Measurements from ENCODE around the gene SP140.
A peak's percentile ranks its signal among the peaks of the same experiment; 100 is the strongest.
"Not testable (repeated sequence)": the region's sequence is repeated elsewhere in the genome, so short reads cannot be mapped to it uniquely, and the experiment has no call there.

The SP140 gene

GRCh38 chr2:230225486-230225885 is at the start of gene SP140:
TSS of gene SP140 (plus strand) at chr2:230225736. CDS start at chr2:230225845, 109 bp downstream.
- DNase-seq (ENCODE audit: low read depth in 1 of 2, low spot score in 1 of 2) = peak; percentile 54 to 82

GRCh38 chr2:230176996-230177395 is 48.5 kb upstream of the SP140 start:
- no peak for DNase-seq (ENCODE audit: low read depth in 1 of 2, low spot score in 1 of 2)

GRCh38 chr2:230178546-230179485 is 46.7 kb upstream of the SP140 start:
- no peak for DNase-seq (ENCODE audit: low read depth in 1 of 2, low spot score in 1 of 2)

GRCh38 chr2:230179907-230180306 is 45.6 kb upstream of the SP140 start:
- DNase-seq (ENCODE audit: low read depth in 1 of 2, low spot score in 1 of 2) = no peak

DNA sequence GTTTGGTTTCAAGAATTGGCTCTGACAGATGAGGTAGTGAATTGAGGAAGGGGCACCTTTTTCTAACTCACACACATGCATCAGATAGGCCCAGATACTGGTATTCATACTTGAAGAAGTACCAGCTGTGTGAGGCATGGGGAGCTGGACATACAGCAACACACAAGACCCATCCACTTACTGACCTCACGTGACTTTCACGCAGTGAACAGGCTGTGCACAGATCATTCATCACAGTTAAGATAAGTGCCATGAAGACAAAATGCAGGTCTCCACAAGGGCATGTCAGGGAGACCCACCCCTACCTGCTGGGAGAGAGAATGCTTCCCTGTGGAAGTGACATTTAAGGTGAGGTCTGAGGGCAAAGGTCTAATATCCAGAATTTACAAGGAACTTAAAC is 44.3 kb upstream of the SP140 start:
- DNase-seq (ENCODE audit: low read depth in 1 of 2, low spot score in 1 of 2) = no peak

DNA sequence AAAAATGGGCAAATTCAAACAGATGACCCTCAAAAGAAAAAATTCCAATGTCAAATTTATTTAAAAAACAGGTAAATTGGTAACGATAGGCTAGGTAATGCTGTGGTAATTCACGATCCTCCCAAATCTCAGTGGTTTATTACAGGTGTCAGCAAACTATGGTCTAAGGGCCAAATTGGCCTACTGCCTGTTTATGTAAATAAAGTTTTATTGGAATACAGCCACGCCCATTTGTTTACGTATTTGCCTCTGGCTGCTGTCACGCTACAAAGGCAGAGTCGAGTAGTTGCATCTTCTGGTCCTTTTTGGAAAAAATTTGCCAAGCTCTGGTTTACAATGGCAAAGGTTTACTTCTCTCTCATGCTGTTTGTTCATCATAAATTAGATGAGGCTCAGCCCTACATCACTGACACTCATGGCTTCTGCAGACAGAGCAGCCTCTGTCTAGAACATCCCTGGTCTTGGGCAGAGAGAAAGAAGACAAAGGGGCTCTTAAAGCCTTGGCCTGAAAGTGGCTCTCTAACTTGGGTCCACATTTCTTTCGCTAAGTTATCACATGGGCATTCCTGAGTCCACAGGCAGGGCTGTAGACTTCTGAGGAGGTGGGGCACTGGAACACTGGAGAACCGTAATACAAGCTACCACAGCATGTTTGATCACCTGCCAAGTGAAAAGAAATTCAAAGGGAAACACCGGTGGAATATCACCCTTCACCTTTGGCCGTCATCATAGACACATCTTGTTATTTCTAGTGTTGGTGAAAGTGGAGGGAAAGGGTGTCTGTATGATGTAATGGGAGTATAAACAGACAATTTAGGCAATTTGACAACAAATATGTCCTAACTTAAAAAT is 40.6 kb upstream of the SP140 start:
- no peak for DNase-seq (ENCODE audit: low read depth in 1 of 2, low spot score in 1 of 2)

DNA sequence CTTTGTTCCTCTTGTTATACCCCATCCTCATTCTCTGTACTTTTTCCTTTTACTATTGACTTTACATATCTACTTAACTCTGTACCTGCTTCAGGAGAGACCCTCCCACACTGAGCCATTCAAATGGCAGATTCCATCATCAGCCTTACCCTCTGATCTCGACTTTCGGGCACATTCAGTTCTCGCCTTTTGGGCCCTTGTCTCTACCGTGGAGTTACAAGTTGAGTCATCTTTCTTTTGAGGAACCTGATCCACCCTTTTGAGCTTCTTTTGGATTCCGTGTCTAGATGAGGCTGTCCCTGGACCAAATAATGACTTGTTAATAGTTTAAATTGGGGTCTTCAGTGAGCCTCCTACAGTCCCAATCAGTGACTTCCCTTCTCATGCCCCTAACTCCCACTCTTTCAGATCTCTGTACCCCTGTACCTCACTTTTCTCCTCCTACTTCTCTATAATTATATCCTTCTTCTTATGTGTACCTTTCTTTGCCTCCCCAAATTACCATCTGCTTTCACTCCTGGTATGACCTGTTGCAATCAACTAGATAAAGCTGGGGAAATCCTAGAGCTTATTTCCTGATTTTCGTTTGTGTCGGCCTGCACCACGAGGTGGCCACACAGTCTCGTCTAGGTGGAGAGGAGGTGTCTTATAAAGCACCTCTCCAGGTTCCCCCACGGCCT is 23.0 kb upstream of the SP140 start:
- no peak for DNase-seq (ENCODE audit: low read depth in 1 of 2, low spot score in 1 of 2)

GRCh38 chr2:230203110-230203676 is 22.3 kb upstream of the SP140 start:
- DNase-seq (ENCODE audit: low read depth in 1 of 2, low spot score in 1 of 2) = no peak

- DNase-seq (ENCODE audit: low read depth in 1 of 2, low spot score in 1 of 2) = no peak
Measured at GRCh38 chr2:230205034-230205433, 20.5 kb upstream of the SP140 start.

DNA sequence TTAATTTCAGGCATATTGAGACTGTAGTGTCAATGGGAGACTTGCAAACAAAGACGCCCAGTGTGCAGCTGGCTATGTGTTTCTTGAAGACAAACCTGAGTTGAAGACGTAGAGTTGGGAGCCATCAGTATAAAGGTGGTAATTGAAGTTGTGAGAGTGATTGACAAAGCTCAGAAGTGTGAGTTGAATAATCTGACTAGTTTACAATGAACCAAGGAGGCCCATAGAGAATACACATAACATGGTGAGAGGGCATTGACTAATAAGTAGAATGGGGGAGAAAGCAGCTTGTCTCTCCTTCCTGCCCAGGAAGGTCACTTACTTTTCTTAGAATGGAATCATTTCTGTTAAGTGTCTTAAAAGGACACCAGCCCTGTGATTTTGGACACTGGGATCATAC is 19.8 kb upstream of the SP140 start:
- DNase-seq (ENCODE audit: low read depth in 1 of 2, low spot score in 1 of 2) = no peak

GRCh38 chr2:230208576-230208975 is 17.0 kb upstream of the SP140 start:
- no peak for DNase-seq (ENCODE audit: low read depth in 1 of 2, low spot score in 1 of 2)

DNA sequence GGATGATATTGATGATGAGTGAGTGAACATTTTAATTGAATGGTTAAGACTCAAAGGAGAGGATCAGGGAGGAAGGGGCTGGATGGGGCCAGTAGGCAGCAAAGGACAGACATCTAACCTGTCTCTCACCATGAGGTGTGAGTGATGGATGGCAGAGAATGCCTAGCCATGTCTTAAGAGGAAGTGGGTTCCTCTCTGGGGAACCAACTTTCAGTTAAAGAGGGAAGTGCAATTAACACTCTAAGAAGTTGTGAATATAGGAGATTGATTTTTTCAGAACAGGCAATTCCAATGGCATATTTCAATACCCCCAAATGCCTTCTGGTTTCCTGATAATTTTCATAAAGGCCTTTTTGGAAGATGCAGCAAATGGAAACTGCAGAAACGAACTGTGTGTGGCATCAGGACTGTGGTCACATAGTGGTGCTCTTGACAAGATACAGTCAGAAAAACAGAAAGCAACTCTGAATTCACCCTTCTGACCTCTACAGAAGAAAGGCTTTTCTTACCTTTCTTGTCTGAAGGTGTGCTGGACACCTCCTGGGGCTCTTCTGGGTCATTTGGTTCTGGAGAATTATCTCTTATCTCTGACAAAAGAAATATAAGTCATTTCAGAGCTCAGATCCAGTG is 16.0 kb upstream of the SP140 start:
- no peak for DNase-seq (ENCODE audit: low read depth in 1 of 2, low spot score in 1 of 2)

GRCh38 chr2:230216489-230216888 is 9.0 kb upstream of the SP140 start:
- no peak for DNase-seq (ENCODE audit: low read depth in 1 of 2, low spot score in 1 of 2)

GRCh38 chr2:230217424-230217823 is 8.1 kb upstream of the SP140 start:
- no peak for DNase-seq (ENCODE audit: low read depth in 1 of 2, low spot score in 1 of 2)

- no peak for DNase-seq (ENCODE audit: low read depth in 1 of 2, low spot score in 1 of 2)
Measured at GRCh38 chr2:230218421-230218820, 7.1 kb upstream of the SP140 start.

DNA sequence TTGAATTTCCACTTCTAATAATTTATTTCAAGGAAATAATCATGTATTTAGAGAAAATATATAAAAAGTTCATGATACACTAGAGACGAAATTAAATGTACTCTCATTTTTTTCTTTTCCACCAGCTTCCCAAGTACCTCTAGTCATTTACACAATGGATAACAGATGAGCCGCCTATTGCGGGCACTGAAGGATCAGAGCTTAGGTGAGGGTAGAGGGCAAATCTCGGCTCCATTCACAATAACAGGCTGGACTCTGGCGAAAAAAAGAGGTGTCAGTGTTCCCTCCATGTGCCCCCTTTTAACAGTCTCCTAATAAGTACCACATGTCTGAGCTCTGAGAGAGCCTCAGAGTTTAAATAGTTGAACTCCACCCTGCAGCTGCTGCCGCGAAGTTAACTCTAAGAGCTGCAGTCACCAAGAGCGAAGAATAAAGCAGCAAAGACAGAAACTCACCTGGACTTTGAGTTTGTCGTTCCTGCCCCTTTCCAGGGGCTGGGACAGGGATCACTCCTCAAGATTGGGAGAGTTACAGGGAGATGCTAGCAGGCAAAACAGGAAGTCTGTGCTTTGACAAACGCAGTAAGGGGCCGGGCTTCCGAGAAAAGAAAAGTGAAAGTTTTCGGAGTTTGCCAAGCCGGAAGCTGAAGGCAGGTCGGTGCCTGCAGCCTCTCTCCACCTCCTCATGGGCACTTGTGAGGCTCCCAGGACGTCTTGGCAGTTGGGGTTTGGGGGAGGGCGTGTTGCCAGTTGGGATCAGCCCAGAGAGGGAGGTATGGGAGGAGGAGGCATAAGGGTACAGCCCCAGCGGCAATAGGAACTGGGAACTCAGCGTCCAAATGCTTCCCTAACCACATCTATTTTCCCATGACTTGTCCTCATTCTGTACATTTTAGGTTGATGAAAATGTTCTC is 5.9 kb upstream of the SP140 start, which contains the start of gene SP110:
SP110 (minus strand) TSS at position 566 of the 913 bp plus-strand sequence. CDS start 3,057 bp downstream, outside the sequence.
- peak; percentile 41 to 77 for DNase-seq (ENCODE audit: low read depth in 1 of 2, low spot score in 1 of 2)

DNA sequence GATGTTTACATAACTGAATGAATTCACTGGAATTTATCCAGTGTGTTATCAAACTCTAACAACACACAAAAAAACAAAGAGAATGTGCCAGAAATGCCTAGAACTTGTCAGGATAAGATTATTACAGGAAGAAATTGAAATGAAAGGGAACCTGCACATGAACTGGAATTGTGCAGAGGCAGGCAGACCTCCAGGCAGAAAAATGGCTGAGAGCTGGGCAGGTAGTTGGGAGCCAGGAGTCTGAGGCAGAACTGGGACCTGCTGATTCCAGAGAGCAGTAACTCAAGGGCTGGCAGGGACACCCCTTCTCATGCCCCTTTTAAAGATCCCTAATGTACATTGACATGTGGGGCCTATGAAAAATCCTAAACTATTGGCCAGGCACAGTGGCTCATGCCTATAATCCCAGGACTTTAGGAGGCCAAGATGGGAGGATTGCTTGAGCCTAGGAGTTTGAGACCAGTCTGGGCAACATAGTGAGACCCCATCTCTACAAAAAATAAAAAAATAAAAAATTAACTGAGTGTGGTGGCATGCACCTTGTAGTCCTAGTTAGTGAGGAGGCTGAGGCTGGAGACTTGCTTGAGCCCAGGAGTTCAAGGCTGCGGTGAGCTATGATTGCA is 5.1 kb upstream of the SP140 start:
- no peak for DNase-seq (ENCODE audit: low read depth in 1 of 2, low spot score in 1 of 2)

DNA sequence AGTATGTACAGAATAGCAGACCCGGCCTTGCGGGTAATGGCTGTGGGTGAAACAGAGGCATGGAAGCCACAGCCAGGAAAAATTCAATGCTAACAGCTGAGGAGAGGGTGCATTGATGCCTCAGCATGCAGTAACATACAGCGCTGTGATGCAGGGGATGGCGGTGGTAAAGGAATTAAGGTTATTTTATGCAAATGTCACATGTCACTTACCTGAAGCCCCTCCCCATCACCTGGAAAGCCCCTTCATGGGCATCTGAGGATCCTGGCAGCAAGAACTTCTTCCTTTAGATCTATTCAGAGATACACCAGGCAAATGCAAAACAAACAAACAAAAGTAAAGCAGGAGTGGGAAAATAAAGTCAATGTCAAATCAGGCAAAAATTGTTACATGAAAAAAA is 4.0 kb upstream of the SP140 start:
- DNase-seq (ENCODE audit: low read depth in 1 of 2, low spot score in 1 of 2) = no peak

DNA sequence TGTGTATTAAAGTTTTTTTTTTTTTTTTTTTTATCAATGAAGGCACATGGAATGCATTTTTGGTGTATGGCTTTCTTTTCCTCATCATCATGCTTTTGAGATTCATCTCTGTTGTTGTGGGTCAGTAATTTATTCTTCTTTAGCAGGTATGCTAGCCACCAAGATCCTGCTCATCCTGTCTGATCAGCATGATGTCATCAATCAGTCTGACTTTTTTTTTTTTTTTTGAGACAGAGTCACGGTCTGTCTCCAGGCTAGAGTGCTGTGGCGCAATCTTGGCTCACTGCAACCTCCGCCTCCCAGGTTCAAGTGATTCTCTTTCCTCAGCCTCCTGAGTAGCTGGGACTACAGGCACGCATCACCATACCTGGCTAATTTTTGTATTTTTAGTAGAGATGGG is 2.7 kb upstream of the SP140 start:
- DNase-seq (ENCODE audit: low read depth in 1 of 2, low spot score in 1 of 2) = not testable (repeated sequence)

Measured in activated CD4-positive, alpha-beta T cell treated with anti-CD3 and anti-CD28 coated beads, Interleukin-2, amount 50 U/mL, for 24 hours (primary cell).